Uterus (tissue), 2 donors: ENCODE measurements around the gene HOXC4.

ENCODE experiments used
- CTCF ChIP-seq, 4 experiments: fragments of 200-600 bp in 2 of 4; fragments of 450-650 bp in 2 of 4; sonication (generic) in 2 of 4; IDR thresholded peaks; one replicate each; pipeline ENCODE4 v1.5.1; 2016 to 2019; ENCODE audit warnings: antibody characterized with exemption in 4 of 4, mild to moderate bottlenecking in 2 of 4, moderate library complexity in 1 of 4
- POLR2A ChIP-seq, 2 donors: fragments of 450-650 bp; IDR thresholded peaks; one replicate each; pipeline ENCODE4 v1.6.1; 2016; ENCODE audit warnings: antibody characterized with exemption in 2 of 2, mild to moderate bottlenecking in 1 of 2, moderate library complexity in 1 of 2

GRCh38 chr12:54051874-54052437 is 1.7 kb upstream of the HOXC4 start:
- TF ChIP-seq CTCF (IDR thresholded peaks at IDR 0.05) (no peak), POLR2A (IDR thresholded peaks at IDR 0.05) (no peak)
